Spleen (tissue), 11 donors: ENCODE measurements around the gene SLC13A3. TPM values are rescaled to one million over a fixed set of nuclear protein-coding genes. Genes with fewer than 3 reads are reported as not detected.

Source experiments
- DNase-seq: peaks from one replicate; pipeline ENCODE4 v3.0.0-alpha.2; 2020
- H3K27ac ChIP-seq, 8 donors: fragments of 200-600 bp; sonication (generic) in 7 of 8; 1 replicate in 4 of 8; 2 replicates in 4 of 8; pipeline versions ENCODE4 v1.5.0 to v1.8.0; 2016 to 2021; ENCODE audit warnings: inconsistent platforms in 4 of 8, mild to moderate bottlenecking in 4 of 8, moderate library complexity in 1 of 8
- H3K27me3 ChIP-seq, 7 donors: fragments of 200-600 bp; sonication (generic) in 6 of 7; replicated peaks in 1 of 7; 1 replicate in 4 of 7; 2 replicates in 3 of 7; pipeline versions ENCODE4 v1.5.0 to v1.8.0; 2016 to 2021; ENCODE audit warnings: inconsistent platforms in 3 of 7, mild to moderate bottlenecking in 1 of 7
- H3K36me3 ChIP-seq, 6 donors: fragments of 200-600 bp; sonication (generic) in 5 of 6; 1 replicate in 4 of 6; 2 replicates in 2 of 6; pipeline versions ENCODE4 v1.5.0 to v1.8.0; 2016 to 2021; ENCODE audit warnings: inconsistent platforms in 2 of 6
- H3K4me1 ChIP-seq, 6 donors: fragments of 200-600 bp; sonication (generic) in 5 of 6; 1 replicate in 3 of 6; 2 replicates in 3 of 6; pipeline versions ENCODE4 v1.5.0 to v1.8.0; 2016 to 2021; ENCODE audit warnings: inconsistent platforms in 3 of 6
- H3K4me3 ChIP-seq, 8 donors: fragments of 200-600 bp; sonication (generic) in 7 of 8; 1 replicate in 4 of 8; 2 replicates in 4 of 8; pipeline versions ENCODE4 v1.5.0 to v1.8.0; 2016 to 2021; ENCODE audit warnings: inconsistent platforms in 4 of 8, mild to moderate bottlenecking in 4 of 8, moderate library complexity in 2 of 8
- H3K9me3 ChIP-seq, 8 donors: fragments of 200-600 bp; sonication (generic) in 7 of 8; 1 replicate in 4 of 8; 2 replicates in 4 of 8; pipeline versions ENCODE4 v1.5.0 to v1.8.0; 2016 to 2021; ENCODE audit warnings: inconsistent platforms in 4 of 8
- CTCF ChIP-seq, 11 experiments: fragments of 200-600 bp in 7 of 11; fragments of 450-650 bp in 4 of 11; sonication (generic) in 4 of 11; IDR thresholded peaks in 8 of 11; conservative IDR thresholded peaks in 3 of 11; 1 replicate in 7 of 11; 2 replicates in 4 of 11; pipeline versions ENCODE4 v1.4.0 to v1.8.0; 2016 to 2021; ENCODE audit warnings: antibody characterized with exemption in 11 of 11, inconsistent platforms in 4 of 11, mild to moderate bottlenecking in 1 of 11
- POLR2A ChIP-seq, 3 donors: fragments of 450-650 bp; IDR thresholded peaks; one replicate each; pipeline ENCODE4 v1.5.1; 2017; ENCODE audit warnings: antibody characterized with exemption in 3 of 3, mild to moderate bottlenecking in 1 of 3
- POLR2AphosphoS5 ChIP-seq, 3 donors: sonication (generic); formaldehyde crosslinking; IDR thresholded peaks; one replicate each; pipeline ENCODE4 v1.5.1; 2017; ENCODE audit warnings: antibody characterized with exemption in 3 of 3
- WGBS, 5 donors: extraction: QIAGEN DNeasy Blood & Tissue Kit in 3 of 5; methylation state at CpG; one replicate each; pipeline versions ENCODE4 v1.1.5 to v1.1.7; 2013 to 2018; 5-methylcytosine and 5-hydroxymethylcytosine counted together
- intact Hi-C: fragments of 100-400 bp; cut with DNase I; formaldehyde crosslinking; loops from one replicate; pipeline ENCODE4 v1.15.0; 2023; ENCODE audit warnings: low total_unique reads
- polyA plus RNA-seq, 3 donors: library from polyadenylated mRNA; stranded (reverse); fragments of 200-250 nt; gene quantifications; one replicate each; pipeline ENCODE4 v1.2.1, GENCODE V29; 2013
- total RNA-seq, 7 donors: library from RNA; depleted of rRNA in 3 of 7; stranded (reverse); fragments of >200 nt in 3 of 7; fragmentation: NEBNext Ultra II Directional in 4 of 7; extraction: Animal tissue kit (Norgen Biotek cat#: 25700) in 4 of 7; gene quantifications; one replicate each; pipeline versions ENCODE4 v1.1.0 to v1.2.1, GENCODE V29; 2016 to 2021
- donor health status: healthy with polysubstance abuse.
- donor health status: DM: no; HTN: no; CAD: no; lungs with moderate emphysema.
- donor health status: DM: no; HTN: no; CAD: no.
- donor health status: Bipolar disorder and iron deficiency.
- donor health status: healthy.
- donor health status: DM: no; HTN: no; CAD: no.
- donor health status: DM: yes; HTN: yes; CAD: no.

SLC13A3 gene
- total and polyA plus RNA-seq, 10 donors: 0.16 to 1.7 (median 0.44) TPM; not detected in 1

- no peaks in the 10 kb centered on the region for H3K9me3 ChIP-seq
- intact Hi-C loops: no loop called here
- whole genome bisulfite sequencing, 5 donors: 79 to 85% (median 84%) methylated on average over 7 of the region's 7 CpGs
- H3K27me3 ChIP-seq: peaks cover 0 to 29% (median 0%) of the 10 kb centered on the region in 7 donors
- no peak overlapping the region for H3K4me3 ChIP-seq
- DNase-seq: no peak
- no peak overlapping the region for H3K27ac ChIP-seq
- no peaks in the 10 kb centered on the region for H3K36me3 ChIP-seq
- TF ChIP-seq CTCF (IDR thresholded peaks at IDR 0.05 in 8 of 11, conservative IDR thresholded peaks at IDR 0.05 in 3 of 11) (no peak), POLR2AphosphoS5 (IDR thresholded peaks at IDR 0.05) (no peak), POLR2A (IDR thresholded peaks at IDR 0.05) (no peak)
- H3K4me1 ChIP-seq: peaks cover 0 to 7% (median 0%) of the 10 kb centered on the region in 6 donors
Observed at GRCh38 chr20:46578745-46579144, 72.5 kb downstream of the SLC13A3 start.

GRCh38 chr20:46576774-46577395 is 74.4 kb downstream of the SLC13A3 start:
- DNase-seq: no peak
- Histone ChIP-seq H3K4me1 (peaks cover 0 to 14% (median 6%) of the 10 kb centered on the region in 6 donors), H3K27me3 (peaks cover 0 to 29% (median 0%) of the 10 kb centered on the region in 7 donors), H3K36me3 (no peaks in the 10 kb centered on the region), H3K27ac (no peak overlapping the region), H3K4me3 (no peak overlapping the region), H3K9me3 (no peaks in the 10 kb centered on the region)
- TF ChIP-seq CTCF (IDR thresholded peaks at IDR 0.05 in 8 of 11, conservative IDR thresholded peaks at IDR 0.05 in 3 of 11): no peak
- intact Hi-C loops: no loop called here
- WGBS, 5 donors: 76 to 89% (median 80%) methylated on average over 5 to 6 of the region's 6 CpGs

- peaks cover 0 to 16% (median 7%) of the 10 kb centered on the region in 6 donors for H3K4me1 ChIP-seq
- H3K36me3 ChIP-seq: no peaks in the 10 kb centered on the region
- no peaks in the 10 kb centered on the region for H3K9me3 ChIP-seq
- H3K4me3 ChIP-seq: no peak overlapping the region
- TF ChIP-seq CTCF (IDR thresholded peaks at IDR 0.05 in 8 of 11, conservative IDR thresholded peaks at IDR 0.05 in 3 of 11): no peak
- TF ChIP-seq POLR2A (IDR thresholded peaks at IDR 0.05): no peak
- TF ChIP-seq POLR2AphosphoS5 (IDR thresholded peaks at IDR 0.05): no peak
- peaks cover 0 to 36% (median 0%) of the 10 kb centered on the region in 7 donors for H3K27me3 ChIP-seq
- no peak overlapping the region for H3K27ac ChIP-seq
- WGBS, 5 donors: 22 to 34% (median 24%) methylated on average over 9 of the region's 9 CpGs
- DNase-seq: no peak
- intact Hi-C loops: no loop called here
Observed at GRCh38 chr20:46575937-46576461, 75.3 kb downstream of the SLC13A3 start.

- DNase-seq: no peak
- Histone ChIP-seq H3K4me3 (no peak overlapping the region), H3K36me3 (no peaks in the 10 kb centered on the region), H3K9me3 (no peaks in the 10 kb centered on the region), H3K27ac (no peak overlapping the region), H3K27me3 (peaks cover 0 to 42% (median 0%) of the 10 kb centered on the region in 7 donors), H3K4me1 (peaks cover 0 to 16% (median 7%) of the 10 kb centered on the region in 6 donors)
- intact Hi-C loops: no loop called here
- 78 to 92% (median 88%) methylated on average over 5 of the region's 5 CpGs for WGBS, 5 donors
- no peak for TF ChIP-seq POLR2A (IDR thresholded peaks at IDR 0.05)
- no peak for TF ChIP-seq CTCF (IDR thresholded peaks at IDR 0.05 in 8 of 11, conservative IDR thresholded peaks at IDR 0.05 in 3 of 11)
- TF ChIP-seq POLR2AphosphoS5 (IDR thresholded peaks at IDR 0.05): no peak
Observed at GRCh38 chr20:46575394-46575793, 75.9 kb downstream of the SLC13A3 start.
